ENCODE data around the gene KRTAP5-10.

KRTAP5-10 gene

DNA sequence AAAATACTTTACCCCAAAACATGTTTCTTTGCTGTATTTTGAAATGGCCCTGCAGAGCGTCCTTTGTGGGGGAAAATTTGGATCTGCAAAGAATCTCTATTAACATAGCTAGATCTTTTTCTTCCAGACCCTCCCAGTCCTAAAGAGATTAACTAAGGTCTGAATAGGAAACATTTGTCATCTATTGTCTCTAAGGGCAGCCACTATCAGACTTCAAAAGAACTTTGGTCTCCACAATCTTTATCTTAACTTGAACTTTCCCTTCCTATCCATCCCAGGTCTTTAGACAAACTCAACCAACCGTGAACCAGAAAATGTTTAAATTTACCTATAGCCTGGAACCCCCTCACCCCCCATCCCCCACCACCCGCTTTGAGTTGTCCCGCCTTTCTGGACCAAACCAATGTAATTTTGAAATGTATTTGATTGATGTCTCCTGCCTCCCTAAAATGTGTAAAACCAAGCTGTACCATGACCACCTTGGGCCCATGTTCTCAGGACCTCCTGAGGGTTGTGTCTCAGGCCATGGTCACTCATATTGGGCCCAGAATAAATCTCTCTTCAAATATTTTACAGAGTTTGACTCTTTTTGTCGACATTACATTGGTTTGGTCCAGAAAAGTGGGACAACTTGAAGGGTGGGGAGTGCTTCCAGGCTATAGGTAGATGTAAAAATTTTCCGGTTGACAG, 20.7 kb upstream of the KRTAP5-10 start:
- in situ Hi-C loops (cut with HindIII; ENCODE audit: low sequenced_read_pairs) = loop anchor here (5.0 kb wide), 1 partner anchor 37 kb away; no protein-coding TSS in a partner anchor
- TF ChIP-seq, protein P1, sequence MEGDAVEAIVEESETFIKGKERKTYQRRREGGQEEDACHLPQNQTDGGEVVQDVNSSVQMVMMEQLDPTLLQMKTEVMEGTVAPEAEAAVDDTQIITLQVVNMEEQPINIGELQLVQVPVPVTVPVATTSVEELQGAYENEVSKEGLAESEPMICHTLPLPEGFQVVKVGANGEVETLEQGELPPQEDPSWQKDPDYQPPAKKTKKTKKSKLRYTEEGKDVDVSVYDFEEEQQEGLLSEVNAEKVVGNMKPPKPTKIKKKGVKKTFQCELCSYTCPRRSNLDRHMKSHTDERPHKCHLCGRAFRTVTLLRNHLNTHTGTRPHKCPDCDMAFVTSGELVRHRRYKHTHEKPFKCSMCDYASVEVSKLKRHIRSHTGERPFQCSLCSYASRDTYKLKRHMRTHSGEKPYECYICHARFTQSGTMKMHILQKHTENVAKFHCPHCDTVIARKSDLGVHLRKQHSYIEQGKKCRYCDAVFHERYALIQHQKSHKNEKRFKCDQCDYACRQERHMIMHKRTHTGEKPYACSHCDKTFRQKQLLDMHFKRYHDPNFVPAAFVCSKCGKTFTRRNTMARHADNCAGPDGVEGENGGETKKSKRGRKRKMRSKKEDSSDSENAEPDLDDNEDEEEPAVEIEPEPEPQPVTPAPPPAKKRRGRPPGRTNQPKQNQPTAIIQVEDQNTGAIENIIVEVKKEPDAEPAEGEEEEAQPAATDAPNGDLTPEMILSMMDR (IDR thresholded peaks at IDR 0.05; ENCODE audit: low read depth, low read length, missing control alignments) = no peak
- no peak for DNase-seq (ENCODE audit: low read depth)
- no peak overlapping the region for H3K4me3 ChIP-seq (ENCODE audit: low read depth, low read length)

DNA sequence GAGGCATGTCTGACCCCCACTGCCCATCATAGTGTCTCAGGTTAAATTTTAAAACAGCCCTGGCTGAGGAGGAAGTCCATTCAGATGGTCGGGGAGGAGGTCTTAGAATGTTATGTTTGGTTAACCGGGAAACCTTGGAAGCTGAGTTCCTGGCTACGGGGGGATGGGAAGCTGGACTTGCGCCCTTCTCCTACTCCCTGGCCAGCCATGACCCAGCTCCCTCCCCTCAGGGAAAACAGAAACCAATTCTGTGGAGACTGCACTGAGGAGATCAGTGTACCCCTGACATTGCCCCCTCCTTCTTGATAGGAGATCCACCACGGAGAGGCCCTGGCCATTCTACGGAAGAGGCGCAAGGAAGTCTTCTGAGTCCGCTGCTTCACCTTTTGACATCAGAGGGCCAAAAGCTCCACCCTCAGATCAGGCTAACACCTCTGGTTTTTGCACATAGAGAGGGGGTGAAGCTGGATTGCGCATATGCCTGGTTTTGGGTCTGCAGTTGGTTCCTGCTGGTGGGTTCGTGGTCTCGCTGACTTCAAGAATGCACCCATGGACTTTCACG, 19.9 kb upstream of the KRTAP5-10 start:
- in situ Hi-C loops (cut with HindIII; ENCODE audit: low sequenced_read_pairs) = loop anchor here (5.0 kb wide), 1 partner anchor 38 kb away; no protein-coding TSS in a partner anchor
- TF ChIP-seq, protein P1 (IDR thresholded peaks at IDR 0.05; ENCODE audit: low read depth, low read length, missing control alignments) = no peak
- H3K4me3 ChIP-seq (ENCODE audit: low read depth, low read length) = no peak overlapping the region
- no peak for DNase-seq (ENCODE audit: low read depth)

DNA sequence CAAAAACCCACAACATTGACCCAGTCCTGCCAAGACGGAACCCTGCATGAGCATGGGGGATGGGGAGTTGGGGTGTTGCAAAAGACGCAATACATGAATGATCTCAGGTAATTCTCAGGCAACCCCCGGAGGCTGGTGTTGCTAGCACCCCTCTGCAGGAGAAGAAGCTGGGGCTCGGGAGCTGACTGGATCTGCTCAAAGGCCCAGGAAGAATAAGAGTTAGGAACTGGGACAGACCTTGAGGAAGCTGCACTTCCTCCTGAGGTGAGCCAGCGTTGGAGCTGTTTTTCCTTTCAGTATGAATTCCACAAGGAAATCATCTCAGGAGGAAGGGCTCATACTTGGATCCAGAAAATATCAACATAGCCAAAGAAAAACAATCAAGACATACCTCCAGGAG, 17.2 kb upstream of the KRTAP5-10 start, which contains the start of gene KRTAP5-9:
Gene KRTAP5-9 (plus strand): TSS at position 301 of the 400 bp plus-strand sequence. CDS start 238 bp downstream, outside the sequence.
- in situ Hi-C loops (cut with HindIII; ENCODE audit: low sequenced_read_pairs) = loop anchor here (5.0 kb wide), 1 partner anchor 41 kb away; no protein-coding TSS in a partner anchor

DNA sequence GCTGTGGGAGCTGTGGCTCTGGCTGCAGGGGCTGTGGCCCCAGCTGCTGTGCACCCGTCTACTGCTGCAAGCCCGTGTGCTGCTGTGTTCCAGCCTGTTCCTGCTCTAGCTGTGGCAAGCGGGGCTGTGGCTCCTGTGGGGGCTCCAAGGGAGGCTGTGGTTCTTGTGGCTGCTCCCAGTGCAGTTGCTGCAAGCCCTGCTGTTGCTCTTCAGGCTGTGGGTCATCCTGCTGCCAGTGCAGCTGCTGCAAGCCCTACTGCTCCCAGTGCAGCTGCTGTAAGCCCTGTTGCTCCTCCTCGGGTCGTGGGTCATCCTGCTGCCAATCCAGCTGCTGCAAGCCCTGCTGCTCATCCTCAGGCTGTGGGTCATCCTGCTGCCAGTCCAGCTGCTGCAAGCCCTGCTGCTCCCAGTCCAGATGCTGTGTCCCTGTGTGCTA, 16.6 kb upstream of the KRTAP5-10 start:
- in situ Hi-C loops (cut with HindIII; ENCODE audit: low sequenced_read_pairs) = loop anchor here (5.0 kb wide), 1 partner anchor 41 kb away; no protein-coding TSS in a partner anchor
- TF ChIP-seq, protein P1 (IDR thresholded peaks at IDR 0.05; ENCODE audit: low read depth, low read length, missing control alignments) = no peak
- DNase-seq (ENCODE audit: low read depth) = no peak
- H3K4me3 ChIP-seq (ENCODE audit: low read depth, low read length) = no peak overlapping the region

More for the DNA sequence above, 17.2 kb upstream of the KRTAP5-10 start, which contains the start of gene KRTAP5-9:
- no peak within 1 kb of the TSS for H3K4me3 ChIP-seq (ENCODE audit: low read depth, low read length)
- DNase-seq (ENCODE audit: low read depth) = no peak
- TF ChIP-seq, protein P1 (IDR thresholded peaks at IDR 0.05; ENCODE audit: low read depth, low read length, missing control alignments) = no peak

DNA sequence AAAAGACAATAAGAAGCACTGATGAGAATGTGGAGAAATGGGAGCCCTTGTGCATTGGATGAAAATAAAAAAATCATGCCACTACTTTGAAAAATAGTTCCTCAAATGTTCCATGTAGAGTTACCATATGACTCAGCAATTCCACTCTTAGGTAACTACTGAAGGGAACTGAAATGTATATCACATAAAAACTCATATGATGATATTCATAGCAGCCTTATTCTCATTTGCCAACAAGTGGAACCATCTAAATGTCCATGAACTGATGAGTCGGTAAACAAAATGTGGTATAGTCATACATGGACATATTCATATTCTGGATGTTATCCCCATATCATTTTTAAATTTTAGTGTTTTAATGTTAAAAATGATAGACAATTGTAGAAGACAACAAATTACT, 13.7 kb upstream of the KRTAP5-10 start:
- no peak overlapping the region for H3K4me3 ChIP-seq (ENCODE audit: low read depth, low read length)
- no peak for DNase-seq (ENCODE audit: low read depth)
- in situ Hi-C loops (cut with HindIII; ENCODE audit: low sequenced_read_pairs) = no loop called here
- TF ChIP-seq, protein P1 (IDR thresholded peaks at IDR 0.05; ENCODE audit: low read depth, low read length, missing control alignments) = no peak

DNA sequence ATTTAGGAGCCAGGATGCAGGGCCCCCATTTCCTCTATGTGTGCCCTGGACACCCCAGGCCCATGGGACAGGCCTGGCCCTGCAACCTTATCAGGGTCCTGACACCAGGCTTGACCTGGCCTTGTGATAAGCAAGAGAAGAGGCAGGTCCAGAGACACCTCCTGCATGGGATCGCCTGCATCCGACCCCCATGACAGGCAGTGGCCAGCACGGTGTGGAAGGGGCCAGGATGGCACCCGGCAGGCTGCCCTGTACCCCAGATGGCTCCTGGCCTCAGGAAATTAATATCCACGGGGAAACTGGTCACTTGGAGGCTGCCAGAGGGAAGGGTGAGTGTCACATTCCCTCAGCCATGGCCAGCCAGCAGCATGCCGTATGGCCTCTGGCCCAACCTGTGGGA, 10.4 kb upstream of the KRTAP5-10 start:
- in situ Hi-C loops (cut with HindIII; ENCODE audit: low sequenced_read_pairs) = no loop called here
- DNase-seq (ENCODE audit: low read depth) = no peak
- no peak overlapping the region for H3K4me3 ChIP-seq (ENCODE audit: low read depth, low read length)
- TF ChIP-seq, protein P1 (IDR thresholded peaks at IDR 0.05; ENCODE audit: low read depth, low read length, missing control alignments) = no peak
